AG08395 (cell line): Measurements from ENCODE around the gene MAN1A1.
A peak's percentile ranks its signal among the peaks of the same experiment; 100 is the strongest.

ENCODE experiments used
- DNase-seq: peaks from one replicate; pipeline ENCODE4 v3.0.0; 2012; ENCODE audit warnings: mixed read lengths, low spot score

Gene MAN1A1

GRCh38 chr6:119325559-119326265, 23.8 kb downstream of the MAN1A1 start:
- no peak for DNase-seq

GRCh38 chr6:119324718-119325117, 24.8 kb downstream of the MAN1A1 start:
- no peak for DNase-seq

- DNase-seq = no peak
These were observed 25.6 kb downstream of the MAN1A1 start for GRCh38 chr6:119323931-119324330.

GRCh38 chr6:119323478-119323877, 26.1 kb downstream of the MAN1A1 start:
- no peak for DNase-seq

- no peak for DNase-seq
These were observed 26.7 kb downstream of the MAN1A1 start for GRCh38 chr6:119322715-119323350.

- no peak for DNase-seq
These were observed 27.5 kb downstream of the MAN1A1 start for GRCh38 chr6:119322034-119322433.

- no peak for DNase-seq
These were observed 29.9 kb downstream of the MAN1A1 start for GRCh38 chr6:119319694-119320093.

- DNase-seq = no peak
These were observed 30.8 kb downstream of the MAN1A1 start for GRCh38 chr6:119318730-119319129.

- DNase-seq = no peak
These were observed 31.4 kb downstream of the MAN1A1 start for GRCh38 chr6:119318176-119318575.

GRCh38 chr6:119317007-119317406, 32.6 kb downstream of the MAN1A1 start:
- no peak for DNase-seq

GRCh38 chr6:119314885-119315272, 34.7 kb downstream of the MAN1A1 start:
- no peak for DNase-seq

GRCh38 chr6:119313937-119314884, 35.4 kb downstream of the MAN1A1 start:
- DNase-seq = no peak

- no peak for DNase-seq
These were observed 36.7 kb downstream of the MAN1A1 start for GRCh38 chr6:119312875-119313338.

GRCh38 chr6:119312441-119312840, 37.1 kb downstream of the MAN1A1 start:
- no peak for DNase-seq

- no peak for DNase-seq
These were observed 37.9 kb downstream of the MAN1A1 start for GRCh38 chr6:119311514-119312142.

- DNase-seq = no peak
These were observed 39.0 kb downstream of the MAN1A1 start for GRCh38 chr6:119310486-119311036.

- no peak for DNase-seq
These were observed 40.4 kb downstream of the MAN1A1 start for GRCh38 chr6:119308991-119309657.

GRCh38 chr6:119308048-119308570, 41.5 kb downstream of the MAN1A1 start:
- DNase-seq = peak; percentile 52

- DNase-seq = no peak
These were observed 42.5 kb downstream of the MAN1A1 start for GRCh38 chr6:119307056-119307455.

GRCh38 chr6:119306396-119306968, 43.1 kb downstream of the MAN1A1 start:
- DNase-seq = no peak
